Sigmoid colon (tissue), 7 donors: ENCODE data around the gene SART3. TPM values are rescaled to one million over a fixed set of nuclear protein-coding genes. Genes with fewer than 3 reads are reported as not detected.
A peak's percentile ranks its signal among the peaks of the same experiment; 100 is the strongest.

Source experiments
- DNase-seq: peaks from one replicate; pipeline ENCODE4 v3.0.0-alpha.2; 2019
- H3K27ac ChIP-seq, 4 donors: fragments of 200-600 bp; sonication (generic); one replicate each; pipeline ENCODE4 v1.5.1; 2016 to 2019; ENCODE audit warnings: mild to moderate bottlenecking in 1 of 4
- H3K27me3 ChIP-seq, 3 donors: fragments of 200-600 bp; sonication (generic); one replicate each; pipeline ENCODE4 v1.5.1; 2019; ENCODE audit warnings: mild to moderate bottlenecking in 1 of 3
- H3K36me3 ChIP-seq, 4 donors: fragments of 200-600 bp; sonication (generic); one replicate each; pipeline ENCODE4 v1.5.1; 2016 to 2019
- H3K4me1 ChIP-seq, 4 donors: fragments of 200-600 bp; sonication (generic); one replicate each; pipeline ENCODE4 v1.5.1; 2017 to 2019
- H3K4me3 ChIP-seq, 4 donors: fragments of 200-600 bp; sonication (generic); one replicate each; pipeline ENCODE4 v1.5.1; 2017 to 2019; ENCODE audit warnings: mild to moderate bottlenecking in 2 of 4, moderate library complexity in 1 of 4
- H3K9me3 ChIP-seq, 4 donors: fragments of 200-600 bp in 3 of 4; sonication (generic) in 3 of 4; one replicate each; pipeline versions ENCODE4 v1.5.1 to v1.6.1; 2013 to 2019
- EP300 ChIP-seq, 4 donors: sonication (generic); formaldehyde crosslinking; IDR thresholded peaks; one replicate each; pipeline ENCODE4 v1.6.1; 2017; ENCODE audit warnings: antibody characterized with exemption in 4 of 4
- POLR2A ChIP-seq, 2 donors: fragments of 450-650 bp; IDR thresholded peaks; one replicate each; pipeline ENCODE4 v1.6.1; 2016; ENCODE audit warnings: antibody characterized with exemption in 2 of 2, mild to moderate bottlenecking in 2 of 2, moderate library complexity in 2 of 2
- POLR2AphosphoS5 ChIP-seq, 4 donors: sonication (generic); formaldehyde crosslinking; IDR thresholded peaks; one replicate each; pipeline ENCODE4 v1.6.1; 2017; ENCODE audit warnings: antibody characterized with exemption in 4 of 4
- WGBS, 2 donors: extraction: QIAGEN DNeasy Blood & Tissue Kit; methylation state at CpG; one replicate each; pipeline ENCODE4 v1.1.7; 2013; 5-methylcytosine and 5-hydroxymethylcytosine counted together
- intact Hi-C: fragments of 100-400 bp; cut with DNase I; formaldehyde crosslinking; loops from one replicate; pipeline ENCODE4 v1.15.1; 2023
- polyA plus RNA-seq, 3 donors: library from polyadenylated mRNA; stranded (reverse); fragments of 200-250 nt; gene quantifications; one replicate each; pipeline ENCODE4 v1.2.3, GENCODE V29; 2013
- total RNA-seq, 4 donors: library from RNA; depleted of rRNA; stranded (reverse); fragments of >200 nt; gene quantifications; one replicate each; pipeline ENCODE4 v1.1.0, GENCODE V29; 2016
- TF ChIP-seq, protein P1 (sequence below), 4 experiments: fragments of 450-650 bp in 3 of 4; fragments of 200-600 bp in 1 of 4; IDR thresholded peaks; one replicate each; pipeline ENCODE4 v1.5.1; 2016 to 2019; ENCODE audit warnings: antibody characterized with exemption in 4 of 4, mild to moderate bottlenecking in 3 of 4, moderate library complexity in 2 of 4
- donor health status: healthy with polysubstance abuse.
- donor health status: Bipolar disorder and iron deficiency.
- donor health status: healthy.

The SART3 gene
- total and polyA plus RNA-seq, 7 donors = 15.3 to 69.1 (median 45.3) TPM

DNA sequence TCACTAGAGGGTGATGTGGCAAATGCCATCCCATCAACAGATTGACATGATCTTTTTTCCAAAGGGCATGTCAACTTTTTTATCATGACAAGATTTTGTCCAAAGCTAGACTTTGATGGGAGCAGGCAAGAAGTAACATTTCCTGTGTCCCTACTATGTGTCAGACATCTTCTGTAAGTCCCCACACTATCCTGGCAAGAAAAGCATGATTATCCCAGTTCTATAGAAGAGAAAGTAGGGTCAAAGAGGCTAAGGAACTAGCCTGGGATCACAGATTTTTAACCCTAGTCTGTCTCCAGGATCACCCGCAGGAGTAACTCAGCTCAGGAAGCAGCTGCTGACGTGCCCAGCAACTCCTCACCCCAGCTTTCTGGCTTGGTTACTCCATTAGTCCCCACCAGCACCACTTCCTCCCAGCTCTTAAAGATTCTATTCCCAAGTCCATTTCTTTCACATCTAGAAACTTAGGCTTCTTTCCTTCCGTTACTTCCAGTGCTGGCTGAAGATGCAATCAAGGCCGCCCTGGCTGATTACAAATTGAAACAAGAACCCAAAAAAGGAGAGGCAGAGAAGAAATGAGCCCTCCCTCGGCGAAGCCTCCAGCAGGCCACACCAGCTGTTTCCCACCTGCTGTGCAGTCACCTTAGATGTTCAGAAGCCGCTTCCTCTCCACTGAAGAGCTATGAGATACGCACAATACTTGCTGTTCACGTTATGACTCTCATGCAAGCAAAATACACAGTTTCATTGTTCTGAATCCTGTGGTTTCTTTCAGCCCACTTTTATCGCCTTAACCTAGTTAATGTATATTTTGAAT is 7.6 kb upstream of the SART3 start:
- Histone ChIP-seq H3K36me3 (peaks cover 17 to 63% (median 52%) of the 10 kb centered on the region in 4 donors), H3K27ac (peak overlapping the region; percentile 37 to 98 (median 70)), H3K4me1 (peaks cover 0 to 53% (median 34%) of the 10 kb centered on the region in 4 donors), H3K9me3 (no peaks in the 10 kb centered on the region), H3K27me3 (no peaks in the 10 kb centered on the region), H3K4me3 (no peak overlapping the region)
- TF ChIP-seq, protein P1, sequence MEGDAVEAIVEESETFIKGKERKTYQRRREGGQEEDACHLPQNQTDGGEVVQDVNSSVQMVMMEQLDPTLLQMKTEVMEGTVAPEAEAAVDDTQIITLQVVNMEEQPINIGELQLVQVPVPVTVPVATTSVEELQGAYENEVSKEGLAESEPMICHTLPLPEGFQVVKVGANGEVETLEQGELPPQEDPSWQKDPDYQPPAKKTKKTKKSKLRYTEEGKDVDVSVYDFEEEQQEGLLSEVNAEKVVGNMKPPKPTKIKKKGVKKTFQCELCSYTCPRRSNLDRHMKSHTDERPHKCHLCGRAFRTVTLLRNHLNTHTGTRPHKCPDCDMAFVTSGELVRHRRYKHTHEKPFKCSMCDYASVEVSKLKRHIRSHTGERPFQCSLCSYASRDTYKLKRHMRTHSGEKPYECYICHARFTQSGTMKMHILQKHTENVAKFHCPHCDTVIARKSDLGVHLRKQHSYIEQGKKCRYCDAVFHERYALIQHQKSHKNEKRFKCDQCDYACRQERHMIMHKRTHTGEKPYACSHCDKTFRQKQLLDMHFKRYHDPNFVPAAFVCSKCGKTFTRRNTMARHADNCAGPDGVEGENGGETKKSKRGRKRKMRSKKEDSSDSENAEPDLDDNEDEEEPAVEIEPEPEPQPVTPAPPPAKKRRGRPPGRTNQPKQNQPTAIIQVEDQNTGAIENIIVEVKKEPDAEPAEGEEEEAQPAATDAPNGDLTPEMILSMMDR (IDR thresholded peaks at IDR 0.05) = no peak
- TF ChIP-seq POLR2AphosphoS5 (IDR thresholded peaks at IDR 0.05) (no peak), EP300 (IDR thresholded peaks at IDR 0.05) (no peak), POLR2A (IDR thresholded peaks at IDR 0.05) (no peak)
- intact Hi-C loops = loop anchor here (5.0 kb wide), 1 partner anchor 384 kb away; no protein-coding TSS in a partner anchor
- WGBS, 2 donors = 49 to 83% methylated on average over 10 of the region's 10 CpGs
- DNase-seq = no peak

DNA sequence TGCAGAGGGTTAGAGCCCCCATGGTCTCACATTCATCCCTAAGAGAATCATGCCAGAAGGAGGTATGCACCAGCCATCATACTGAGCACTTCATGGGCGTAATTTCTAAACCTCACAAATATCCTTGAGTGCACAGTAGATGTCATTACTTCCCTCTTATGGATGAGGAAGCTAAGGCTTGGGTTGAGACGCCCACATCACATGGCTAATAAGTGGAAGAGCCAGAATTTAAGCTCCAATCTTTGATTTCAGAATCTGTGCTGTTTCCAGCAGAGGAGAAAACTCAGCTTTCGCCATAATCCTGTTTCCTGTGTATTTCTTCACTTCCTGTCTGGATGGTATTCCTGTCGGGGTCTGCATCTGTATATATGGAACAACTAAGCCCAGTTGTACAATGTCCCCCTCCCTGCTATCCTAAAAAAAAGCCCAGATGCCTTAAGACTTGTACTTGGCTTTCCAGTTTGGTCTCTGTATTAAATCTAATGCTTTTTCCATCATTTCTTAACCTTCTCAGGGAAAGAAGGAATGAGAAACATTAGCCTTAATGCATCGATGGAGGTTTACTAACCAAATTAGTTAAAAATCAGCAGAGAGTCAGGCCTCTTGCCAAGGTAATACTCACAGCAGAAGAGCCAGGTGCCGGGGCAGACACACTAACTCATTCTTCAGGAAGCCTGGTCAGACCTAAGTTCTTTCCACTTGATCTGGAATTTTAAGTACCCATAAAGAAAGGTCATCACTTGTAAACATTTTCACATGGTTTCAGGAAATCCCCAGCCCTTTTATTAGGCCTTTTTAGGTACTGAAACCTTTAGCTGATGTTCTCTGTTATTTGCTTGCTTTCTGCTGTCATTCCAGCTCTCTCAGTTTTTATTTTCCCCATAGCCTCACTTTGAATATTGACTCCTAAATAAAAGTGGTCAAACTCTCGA is 6.7 kb upstream of the SART3 start:
- Histone ChIP-seq H3K36me3 (peaks cover 17 to 63% (median 52%) of the 10 kb centered on the region in 4 donors), H3K4me1 (peaks cover 0 to 53% (median 38%) of the 10 kb centered on the region in 4 donors), H3K4me3 (no peak overlapping the region), H3K9me3 (no peaks in the 10 kb centered on the region), H3K27ac (peak overlapping the region; percentile 37 to 98 (median 70)), H3K27me3 (no peaks in the 10 kb centered on the region)
- TF ChIP-seq, protein P1 (IDR thresholded peaks at IDR 0.05) = no peak
- intact Hi-C loops = loop anchor here (2.0 to 5.0 kb wide), 2 partner anchors 385 to 525 kb away; partner anchors contain the start of gene ALKBH2
- DNase-seq = no peak
- WGBS, 2 donors = 61 to 63% methylated on average over 7 of the region's 7 CpGs

DNA sequence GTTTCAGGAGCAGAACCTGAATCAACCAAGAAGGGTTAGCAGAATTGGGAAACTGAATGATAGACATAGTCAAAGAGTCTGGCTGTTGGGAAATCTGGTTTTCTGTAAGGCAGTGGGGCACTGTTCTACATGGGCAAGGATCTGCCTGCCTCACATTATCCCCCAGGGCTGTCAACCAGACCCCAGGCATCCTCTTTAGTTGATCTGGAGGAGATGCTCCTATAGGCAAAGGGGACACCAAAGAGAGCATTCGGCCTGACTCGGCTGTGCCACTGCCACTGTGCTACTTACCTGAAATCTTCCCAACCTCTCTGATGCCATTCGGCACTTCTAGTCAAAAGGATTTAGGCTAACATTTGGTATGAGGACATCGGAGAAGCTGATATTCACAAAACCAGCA is 5.5 kb upstream of the SART3 start:
- WGBS, 2 donors = 92 to 93% methylated on average over 4 of the region's 4 CpGs
- H3K9me3 ChIP-seq = no peaks in the 10 kb centered on the region
- TF ChIP-seq, protein P1 (IDR thresholded peaks at IDR 0.05) = no peak
- TF ChIP-seq EP300 (IDR thresholded peaks at IDR 0.05) = no peak
- no peak for TF ChIP-seq POLR2A (IDR thresholded peaks at IDR 0.05)
- no peak for TF ChIP-seq POLR2AphosphoS5 (IDR thresholded peaks at IDR 0.05)
- no peak overlapping the region for H3K4me3 ChIP-seq
- no peaks in the 10 kb centered on the region for H3K27me3 ChIP-seq
- peaks cover 0 to 57% (median 41%) of the 10 kb centered on the region in 4 donors for H3K4me1 ChIP-seq
- DNase-seq = no peak
- H3K36me3 ChIP-seq = peaks cover 17 to 63% (median 52%) of the 10 kb centered on the region in 4 donors
- peak overlapping the region; percentile 48 to 98 (median 74) for H3K27ac ChIP-seq
- intact Hi-C loops = loop anchor here (2.0 to 5.0 kb wide), 2 partner anchors 386 to 526 kb away; partner anchors contain the start of gene ALKBH2

DNA sequence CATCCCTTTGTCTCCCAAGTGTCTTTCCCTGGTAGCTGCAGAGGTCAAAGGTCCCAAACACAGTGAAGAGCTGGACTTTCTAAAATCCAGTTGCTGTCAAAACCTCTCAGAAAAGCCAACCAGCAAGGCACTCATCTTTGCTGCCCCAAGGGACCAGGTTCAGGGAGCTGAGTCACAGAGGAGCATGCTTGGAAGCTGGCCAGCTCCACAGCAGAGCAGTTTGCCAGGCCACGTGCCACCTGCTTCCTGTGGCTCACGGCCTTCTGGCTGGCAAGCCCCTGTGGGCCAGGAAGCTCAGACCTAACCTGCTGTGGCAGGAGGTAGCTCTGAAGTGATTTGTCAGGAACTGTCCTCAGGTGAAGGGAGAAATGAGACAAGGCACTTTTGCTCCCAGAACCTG is 5.0 kb upstream of the SART3 start:
- Histone ChIP-seq H3K36me3 (peaks cover 17 to 63% (median 52%) of the 10 kb centered on the region in 4 donors), H3K4me1 (peaks cover 0 to 52% (median 40%) of the 10 kb centered on the region in 4 donors), H3K27me3 (no peaks in the 10 kb centered on the region), H3K27ac (peak overlapping the region; percentile 48 to 98 (median 74)), H3K9me3 (no peaks in the 10 kb centered on the region), H3K4me3 (no peak overlapping the region)
- TF ChIP-seq POLR2AphosphoS5 (IDR thresholded peaks at IDR 0.05) = peak in 2 of 4 donors; percentile 11 to 15
- TF ChIP-seq POLR2A (IDR thresholded peaks at IDR 0.05) = no peak
- WGBS, 2 donors = 2 to 7% methylated on average over 2 of the region's 2 CpGs
- intact Hi-C loops = loop anchor here (2.0 to 5.0 kb wide), 2 partner anchors 386 to 527 kb away; partner anchors contain the start of gene ALKBH2
- peak; percentile 89 for DNase-seq
